GM04503 (cell line): Measurements from ENCODE around the gene C17orf114.

Source experiments
- DNase-seq: peaks from one replicate; pipeline ENCODE4 v3.0.0-alpha.2; 2012; ENCODE audit warnings: low read depth

Gene C17orf114

GRCh38 chr17:4788159-4788806 is 13.8 kb downstream of the C17orf114 start:
- DNase-seq = no peak

GRCh38 chr17:4786516-4786915 is 15.6 kb downstream of the C17orf114 start:
- DNase-seq = no peak

- no peak for DNase-seq
These were observed 16.0 kb downstream of the C17orf114 start, which contains the start of gene VMO1 for GRCh38 chr17:4786106-4786511. TSS of gene VMO1 (minus strand) at chr17:4786364. CDS start at chr17:4786352, 12 bp downstream.

GRCh38 chr17:4785311-4786105 is 16.6 kb downstream of the C17orf114 start:
- DNase-seq = no peak

- DNase-seq = no peak
These were observed 19.5 kb downstream of the C17orf114 start for GRCh38 chr17:4782652-4783051.

- DNase-seq = no peak
These were observed 21.7 kb downstream of the C17orf114 start for GRCh38 chr17:4780325-4780955.

GRCh38 chr17:4777969-4778760 is 24.0 kb downstream of the C17orf114 start:
- DNase-seq = no peak

- no peak for DNase-seq
These were observed 29.9 kb downstream of the C17orf114 start for GRCh38 chr17:4772235-4772613.

GRCh38 chr17:4771519-4772234 is 30.5 kb downstream of the C17orf114 start, which contains the start of gene TM4SF5:
TSS of gene TM4SF5 (plus strand) at chr17:4771886. CDS start at chr17:4771923, 37 bp downstream.
- DNase-seq = no peak

GRCh38 chr17:4769628-4770027 is 32.5 kb downstream of the C17orf114 start:
- DNase-seq = no peak

GRCh38 chr17:4768298-4768697 is 33.8 kb downstream of the C17orf114 start:
- DNase-seq = no peak

GRCh38 chr17:4766723-4767122 is 35.4 kb downstream of the C17orf114 start:
- DNase-seq = no peak

- DNase-seq = no peak
These were observed 35.9 kb downstream of the C17orf114 start for GRCh38 chr17:4766201-4766600.

GRCh38 chr17:4764595-4764994 is 37.5 kb downstream of the C17orf114 start:
- no peak for DNase-seq

- DNase-seq = no peak
These were observed 42.3 kb downstream of the C17orf114 start for GRCh38 chr17:4759776-4760236.

- no peak for DNase-seq
These were observed 48.7 kb downstream of the C17orf114 start for GRCh38 chr17:4753392-4753791.

- no peak for DNase-seq
These were observed 50.2 kb downstream of the C17orf114 start for GRCh38 chr17:4751932-4752331.
